Parathyroid adenoma (tissue), 2 donors: Measurements from ENCODE around the gene HNRNPA0.

Source experiments
- H2AFZ ChIP-seq: fragments of 300-600 bp; sonication (generic); one replicate; pipeline ENCODE4 v1.7.0; 2017; ENCODE audit warnings: antibody characterized with exemption, mild to moderate bottlenecking
- H3K27ac ChIP-seq: fragments of 300-600 bp; sonication (generic); one replicate; pipeline ENCODE4 v1.7.0; 2017
- H3K27me3 ChIP-seq: fragments of 300-600 bp; sonication (generic); one replicate; pipeline ENCODE4 v1.7.0; 2017; ENCODE audit warnings: low read length; ENCODE audit not compliant: control insufficient read depth, insufficient read depth
- H3K36me3 ChIP-seq: fragments of 300-600 bp; sonication (generic); one replicate; pipeline ENCODE4 v1.7.0; 2017; ENCODE audit warnings: low read length; ENCODE audit not compliant: control insufficient read depth, insufficient read depth
- H3K4me1 ChIP-seq: fragments of 300-600 bp; sonication (generic); one replicate; pipeline ENCODE4 v1.7.0; 2017; ENCODE audit warnings: control low read depth
- H3K4me2 ChIP-seq: fragments of 300-600 bp; sonication (generic); one replicate; pipeline ENCODE4 v1.7.0; 2017; ENCODE audit warnings: low read length
- H3K4me3 ChIP-seq: fragments of 300-600 bp; sonication (generic); one replicate; pipeline ENCODE4 v1.7.0; 2017; ENCODE audit warnings: low read depth, low read length
- H3K79me2 ChIP-seq: fragments of 300-600 bp; sonication (generic); one replicate; pipeline ENCODE4 v1.7.0; 2017; ENCODE audit warnings: control low read depth
- H3K9ac ChIP-seq: fragments of 300-600 bp; sonication (generic); one replicate; pipeline ENCODE4 v1.7.0; 2017; ENCODE audit warnings: mild to moderate bottlenecking
- H3K9me3 ChIP-seq: fragments of 300-600 bp; sonication (generic); one replicate; pipeline ENCODE4 v1.7.0; 2017; ENCODE audit warnings: low read length; ENCODE audit not compliant: control insufficient read depth
- CTCF ChIP-seq: fragments of 300-600 bp; sonication (generic); IDR thresholded peaks from one replicate; pipeline ENCODE4 v1.7.0; 2017; ENCODE audit warnings: antibody characterized with exemption, mild to moderate bottlenecking
- donor health status: primary hyperparathyroidism.

The HNRNPA0 gene

GRCh38 chr5:137757634-137758033, 3.5 kb upstream of the HNRNPA0 start:
- Histone ChIP-seq H3K4me3 (no peak overlapping the region), H3K27me3 (no peaks in the 10 kb centered on the region), H3K79me2 (peaks cover 5% of the 10 kb centered on the region), H3K9me3 (no peaks in the 10 kb centered on the region), H3K36me3 (no peaks in the 10 kb centered on the region), H3K27ac (no peak overlapping the region), H3K9ac (no peak overlapping the region), H2AFZ (no peak overlapping the region), H3K4me1 (no peaks in the 10 kb centered on the region), H3K4me2 (no peak overlapping the region)
- no peak for TF ChIP-seq CTCF

- H3K4me1 ChIP-seq = peaks cover 4% of the 10 kb centered on the region
These were observed 999 bp upstream of the HNRNPA0 start for GRCh38 chr5:137754961-137755762.

GRCh38 chr5:137753691-137754187, 424 bp downstream of the HNRNPA0 start:
- H3K27ac ChIP-seq = peak overlapping the region; percentile 97
- no peaks in the 10 kb centered on the region for H3K27me3 ChIP-seq
- peaks cover 15% of the 10 kb centered on the region for H3K79me2 ChIP-seq
- H3K4me2 ChIP-seq = peak overlapping the region; percentile 54
- H3K36me3 ChIP-seq = no peaks in the 10 kb centered on the region
- H3K4me3 ChIP-seq = peak overlapping the region; percentile 100
- H3K4me1 ChIP-seq = peaks cover 4% of the 10 kb centered on the region
- H2AFZ ChIP-seq = peak overlapping the region; percentile 93
- no peak for TF ChIP-seq CTCF
- H3K9me3 ChIP-seq = no peaks in the 10 kb centered on the region
- peak overlapping the region; percentile 99 for H3K9ac ChIP-seq

More at GRCh38 chr5:137754961-137755762, 999 bp upstream of the HNRNPA0 start:
- peak overlapping the region; percentile 99 for H3K9ac ChIP-seq
- TF ChIP-seq CTCF = no peak
- no peaks in the 10 kb centered on the region for H3K27me3 ChIP-seq
- peak overlapping the region; percentile 93 for H2AFZ ChIP-seq
- H3K27ac ChIP-seq = peak overlapping the region; percentile 97
- peak overlapping the region; percentile 54 for H3K4me2 ChIP-seq
- no peaks in the 10 kb centered on the region for H3K9me3 ChIP-seq
- H3K4me3 ChIP-seq = peak overlapping the region; percentile 100
- no peaks in the 10 kb centered on the region for H3K36me3 ChIP-seq
- H3K79me2 ChIP-seq = peaks cover 15% of the 10 kb centered on the region

GRCh38 chr5:137752905-137753690, 1.1 kb downstream of the HNRNPA0 start:
- no peaks in the 10 kb centered on the region for H3K9me3 ChIP-seq
- H3K79me2 ChIP-seq = peaks cover 15% of the 10 kb centered on the region
- H3K4me1 ChIP-seq = peaks cover 4% of the 10 kb centered on the region
- peak overlapping the region; percentile 54 for H3K4me2 ChIP-seq
- H2AFZ ChIP-seq = peak overlapping the region; percentile 93
- TF ChIP-seq CTCF = no peak
- H3K36me3 ChIP-seq = no peaks in the 10 kb centered on the region
- H3K9ac ChIP-seq = peak overlapping the region; percentile 99
- H3K27ac ChIP-seq = peak overlapping the region; percentile 97
- peak overlapping the region; percentile 100 for H3K4me3 ChIP-seq
- no peaks in the 10 kb centered on the region for H3K27me3 ChIP-seq
